ENCODE data around the gene PARP9. TPM values are rescaled to one million over a fixed set of nuclear protein-coding genes. Genes with fewer than 3 reads are reported as not detected.

Gene PARP9
- total RNA-seq, 1 donor: 33.3 TPM

DNA sequence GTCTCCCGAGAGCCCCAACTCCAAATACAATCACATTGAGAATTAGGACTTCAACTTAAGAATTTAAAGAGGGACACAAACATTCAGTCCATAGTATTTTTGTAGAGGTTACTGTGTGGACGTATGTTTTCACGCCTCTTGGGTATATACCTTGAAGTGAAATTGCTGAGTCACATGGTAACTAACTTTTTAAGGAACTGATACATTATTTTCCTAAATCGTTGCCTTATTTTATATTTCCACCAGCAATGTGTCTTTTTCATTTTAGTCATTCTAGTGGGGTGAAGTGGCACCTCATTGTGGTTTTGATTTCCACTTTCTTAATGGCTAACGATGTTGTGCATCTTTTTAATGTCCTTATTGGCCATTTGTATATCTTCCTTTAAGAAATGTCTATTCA, 25.2 kb upstream of the PARP9 start:
- H2AFZ ChIP-seq (ENCODE audit: low read length): no peak overlapping the region
- no peaks in the 10 kb centered on the region for H3K4me1 ChIP-seq (ENCODE audit: insufficient read depth, low read length)
- H3K79me2 ChIP-seq (ENCODE audit: insufficient read depth, low read length): no peaks in the 10 kb centered on the region
- no peaks in the 10 kb centered on the region for H3K36me3 ChIP-seq (ENCODE audit: insufficient read depth, low read length)
- no peak overlapping the region for H3K27ac ChIP-seq (ENCODE audit: low read depth, low read length)
- H3K4me2 ChIP-seq (ENCODE audit: insufficient read depth, low read length): no peak overlapping the region
- H3K27me3 ChIP-seq (ENCODE audit: insufficient read depth, low read length): no peaks in the 10 kb centered on the region
- no peak for DNase-seq (ENCODE audit: insufficient read length, low spot score, missing footprints)
- H3K9me3 ChIP-seq (ENCODE audit: low read depth, low read length): no peaks in the 10 kb centered on the region
- TF ChIP-seq, protein P1, sequence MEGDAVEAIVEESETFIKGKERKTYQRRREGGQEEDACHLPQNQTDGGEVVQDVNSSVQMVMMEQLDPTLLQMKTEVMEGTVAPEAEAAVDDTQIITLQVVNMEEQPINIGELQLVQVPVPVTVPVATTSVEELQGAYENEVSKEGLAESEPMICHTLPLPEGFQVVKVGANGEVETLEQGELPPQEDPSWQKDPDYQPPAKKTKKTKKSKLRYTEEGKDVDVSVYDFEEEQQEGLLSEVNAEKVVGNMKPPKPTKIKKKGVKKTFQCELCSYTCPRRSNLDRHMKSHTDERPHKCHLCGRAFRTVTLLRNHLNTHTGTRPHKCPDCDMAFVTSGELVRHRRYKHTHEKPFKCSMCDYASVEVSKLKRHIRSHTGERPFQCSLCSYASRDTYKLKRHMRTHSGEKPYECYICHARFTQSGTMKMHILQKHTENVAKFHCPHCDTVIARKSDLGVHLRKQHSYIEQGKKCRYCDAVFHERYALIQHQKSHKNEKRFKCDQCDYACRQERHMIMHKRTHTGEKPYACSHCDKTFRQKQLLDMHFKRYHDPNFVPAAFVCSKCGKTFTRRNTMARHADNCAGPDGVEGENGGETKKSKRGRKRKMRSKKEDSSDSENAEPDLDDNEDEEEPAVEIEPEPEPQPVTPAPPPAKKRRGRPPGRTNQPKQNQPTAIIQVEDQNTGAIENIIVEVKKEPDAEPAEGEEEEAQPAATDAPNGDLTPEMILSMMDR (IDR thresholded peaks at IDR 0.05; ENCODE audit: extremely low read depth, low read depth, low read length): no peak
- no peak overlapping the region for H3K4me3 ChIP-seq (ENCODE audit: insufficient read depth, low read length)
- no peaks in the 10 kb centered on the region for H4K20me1 ChIP-seq (ENCODE audit: insufficient read depth, low read length)

GRCh38 chr3:122587572-122587971, 23.5 kb upstream of the PARP9 start:
- H4K20me1 ChIP-seq (ENCODE audit: insufficient read depth, low read length): no peaks in the 10 kb centered on the region
- no peak overlapping the region for H2AFZ ChIP-seq (ENCODE audit: low read length)
- no peaks in the 10 kb centered on the region for H3K36me3 ChIP-seq (ENCODE audit: insufficient read depth, low read length)
- no peaks in the 10 kb centered on the region for H3K9me3 ChIP-seq (ENCODE audit: low read depth, low read length)
- H3K27ac ChIP-seq (ENCODE audit: low read depth, low read length): no peak overlapping the region
- H3K4me2 ChIP-seq (ENCODE audit: insufficient read depth, low read length): no peak overlapping the region
- DNase-seq (ENCODE audit: insufficient read length, low spot score, missing footprints): no peak
- H3K79me2 ChIP-seq (ENCODE audit: insufficient read depth, low read length): no peaks in the 10 kb centered on the region
- no peaks in the 10 kb centered on the region for H3K4me1 ChIP-seq (ENCODE audit: insufficient read depth, low read length)
- no peak overlapping the region for H3K4me3 ChIP-seq (ENCODE audit: insufficient read depth, low read length)
- TF ChIP-seq, protein P1 (IDR thresholded peaks at IDR 0.05; ENCODE audit: extremely low read depth, low read depth, low read length): no peak
- no peaks in the 10 kb centered on the region for H3K27me3 ChIP-seq (ENCODE audit: insufficient read depth, low read length)

GRCh38 chr3:122586773-122587485, 22.8 kb upstream of the PARP9 start:
- Histone ChIP-seq H2AFZ (ENCODE audit: low read length) (no peak overlapping the region), H3K4me3 (ENCODE audit: insufficient read depth, low read length) (no peak overlapping the region), H4K20me1 (ENCODE audit: insufficient read depth, low read length) (no peaks in the 10 kb centered on the region), H3K36me3 (ENCODE audit: insufficient read depth, low read length) (no peaks in the 10 kb centered on the region), H3K4me2 (ENCODE audit: insufficient read depth, low read length) (no peak overlapping the region), H3K27me3 (ENCODE audit: insufficient read depth, low read length) (no peaks in the 10 kb centered on the region), H3K27ac (ENCODE audit: low read depth, low read length) (no peak overlapping the region), H3K79me2 (ENCODE audit: insufficient read depth, low read length) (no peaks in the 10 kb centered on the region), H3K4me1 (ENCODE audit: insufficient read depth, low read length) (no peaks in the 10 kb centered on the region), H3K9me3 (ENCODE audit: low read depth, low read length) (no peaks in the 10 kb centered on the region)
- TF ChIP-seq, protein P1 (IDR thresholded peaks at IDR 0.05; ENCODE audit: extremely low read depth, low read depth, low read length): no peak
- DNase-seq (ENCODE audit: insufficient read length, low spot score, missing footprints): no peak

DNA sequence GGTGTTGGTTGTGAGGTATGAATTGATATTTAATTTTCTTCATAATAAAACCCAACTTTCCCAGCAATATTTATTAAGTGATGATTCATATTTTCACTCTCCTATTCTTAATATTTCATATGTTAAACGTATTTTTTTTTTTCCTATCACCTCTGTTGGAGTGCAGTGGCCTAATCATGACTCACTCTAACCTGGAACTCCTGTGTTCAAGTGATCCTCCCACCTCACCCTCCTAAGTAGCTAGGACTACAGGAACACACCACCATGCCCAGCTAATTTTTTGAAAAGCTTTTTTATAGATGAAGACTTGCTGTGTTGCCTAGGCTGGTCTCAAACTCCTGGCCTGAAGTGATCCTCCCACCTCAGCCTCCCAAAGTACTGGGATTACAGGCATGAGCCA, 22.0 kb upstream of the PARP9 start:
- no peak overlapping the region for H3K27ac ChIP-seq (ENCODE audit: low read depth, low read length)
- H3K4me3 ChIP-seq (ENCODE audit: insufficient read depth, low read length): no peak overlapping the region
- H3K4me1 ChIP-seq (ENCODE audit: insufficient read depth, low read length): no peaks in the 10 kb centered on the region
- H3K9me3 ChIP-seq (ENCODE audit: low read depth, low read length): no peaks in the 10 kb centered on the region
- no peaks in the 10 kb centered on the region for H3K27me3 ChIP-seq (ENCODE audit: insufficient read depth, low read length)
- no peak overlapping the region for H2AFZ ChIP-seq (ENCODE audit: low read length)
- H3K79me2 ChIP-seq (ENCODE audit: insufficient read depth, low read length): no peaks in the 10 kb centered on the region
- DNase-seq (ENCODE audit: insufficient read length, low spot score, missing footprints): no peak
- TF ChIP-seq, protein P1 (IDR thresholded peaks at IDR 0.05; ENCODE audit: extremely low read depth, low read depth, low read length): no peak
- no peak overlapping the region for H3K4me2 ChIP-seq (ENCODE audit: insufficient read depth, low read length)
- no peaks in the 10 kb centered on the region for H3K36me3 ChIP-seq (ENCODE audit: insufficient read depth, low read length)
- no peaks in the 10 kb centered on the region for H4K20me1 ChIP-seq (ENCODE audit: insufficient read depth, low read length)
